NB4 (cell line): ENCODE measurements around the gene TMEM106C.

Source experiments
- CTCF ChIP-seq: IDR thresholded peaks from one replicate; pipeline ENCODE4 v1.5.1; 2012; ENCODE audit warnings: low read depth, low read length
- MAX ChIP-seq: IDR thresholded peaks from 2 replicates; pipeline ENCODE4 v1.6.1; 2011; ENCODE audit warnings: low read depth, low read length
- POLR2A ChIP-seq: IDR thresholded peaks from 2 replicates; pipeline ENCODE4 v1.6.1; 2011; ENCODE audit warnings: mild to moderate bottlenecking; ENCODE audit not compliant: insufficient read length; ENCODE audit errors: extremely low read depth

- TF ChIP-seq CTCF (no peak), POLR2A (no peak), MAX (no peak)
Observed at GRCh38 chr12:47921907-47922306, 41.5 kb upstream of the TMEM106C start.
